DMS 273 (cell line): ENCODE data around the gene CHST5.

Experiments
- DNase-seq: peaks from one replicate; lab custom pipeline; 2025; ENCODE audit not compliant: unreplicated experiment; lab: John Stamatoyannopoulos, UW

Gene CHST5

DNA sequence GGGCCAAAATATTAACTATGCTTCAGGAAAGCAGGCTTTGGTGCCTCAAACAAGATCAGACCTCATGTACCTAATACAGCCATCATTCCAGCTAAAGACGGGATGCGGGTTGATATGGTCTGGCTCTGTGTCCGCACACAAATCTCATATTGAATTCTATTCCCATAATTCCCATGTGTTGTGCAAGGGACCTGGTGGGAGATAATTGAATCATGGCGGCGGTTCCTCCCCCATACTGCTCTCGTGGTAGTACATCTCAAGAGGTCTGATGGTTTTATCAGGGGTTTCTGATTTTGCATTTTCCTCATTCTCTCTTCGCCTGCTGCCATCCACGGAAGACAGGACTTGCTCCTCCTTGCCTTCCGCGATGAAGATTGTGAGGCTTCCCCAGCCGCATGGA is 21.6 kb downstream of the CHST5 start:
- no peak for DNase-seq

DNA sequence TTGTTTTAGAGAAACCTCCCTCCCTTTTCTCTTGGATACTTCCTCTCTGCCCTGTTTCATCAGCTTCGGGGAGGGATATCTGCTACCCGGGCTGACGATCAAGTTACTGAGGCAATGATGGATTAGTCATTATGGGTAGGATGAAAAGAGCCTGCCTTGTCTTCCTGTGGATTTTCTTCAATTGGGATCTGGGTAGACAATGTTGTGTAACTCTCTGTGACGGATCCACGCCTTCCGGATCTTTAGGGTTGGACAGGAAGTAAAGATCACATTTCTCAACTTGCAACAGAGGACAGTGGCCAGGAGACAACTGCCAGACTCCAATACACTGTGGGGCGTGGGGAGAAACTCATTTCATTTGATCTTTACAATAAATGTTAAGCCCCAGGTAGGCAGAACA is 29.3 kb downstream of the CHST5 start:
- no peak for DNase-seq

DNA sequence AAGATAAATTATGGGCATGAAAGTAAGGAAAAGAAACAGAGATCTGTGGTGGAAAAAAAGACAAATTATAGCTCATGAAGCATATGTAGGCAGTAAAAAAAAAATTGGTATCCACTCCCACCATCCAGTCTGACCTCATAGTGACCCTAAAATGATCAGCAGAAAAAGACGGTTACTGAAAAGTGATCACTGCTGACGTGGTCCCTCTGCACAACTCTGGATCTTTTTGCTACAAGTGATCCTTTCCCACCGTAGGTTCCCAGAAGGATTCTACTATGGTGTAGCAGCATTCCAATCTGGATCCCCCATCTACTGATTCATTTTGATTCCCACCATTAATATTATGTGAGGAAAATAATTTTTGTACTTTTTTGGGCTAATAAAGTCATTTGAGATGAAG is 29.8 kb downstream of the CHST5 start:
- no peak for DNase-seq

DNA sequence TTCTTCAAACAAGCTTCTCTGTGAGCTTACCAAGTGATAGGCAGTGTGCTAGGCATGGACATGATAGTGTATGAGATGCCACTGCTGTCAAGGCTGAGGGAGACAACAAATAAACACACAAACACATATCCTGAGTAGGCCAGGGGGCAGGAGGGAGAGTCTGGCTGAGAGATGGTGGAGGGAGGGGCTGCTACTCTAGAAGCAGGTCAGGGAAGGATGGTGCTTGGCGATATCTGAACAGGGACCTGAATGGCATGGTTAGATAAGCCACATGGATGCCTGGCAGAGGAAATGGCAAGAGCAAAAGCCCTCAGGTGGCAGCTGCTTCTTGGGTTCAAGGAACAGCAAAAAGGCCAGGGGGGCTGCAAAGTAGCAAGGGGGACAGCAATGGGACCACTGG is 32.1 kb downstream of the CHST5 start:
- no peak for DNase-seq

DNA sequence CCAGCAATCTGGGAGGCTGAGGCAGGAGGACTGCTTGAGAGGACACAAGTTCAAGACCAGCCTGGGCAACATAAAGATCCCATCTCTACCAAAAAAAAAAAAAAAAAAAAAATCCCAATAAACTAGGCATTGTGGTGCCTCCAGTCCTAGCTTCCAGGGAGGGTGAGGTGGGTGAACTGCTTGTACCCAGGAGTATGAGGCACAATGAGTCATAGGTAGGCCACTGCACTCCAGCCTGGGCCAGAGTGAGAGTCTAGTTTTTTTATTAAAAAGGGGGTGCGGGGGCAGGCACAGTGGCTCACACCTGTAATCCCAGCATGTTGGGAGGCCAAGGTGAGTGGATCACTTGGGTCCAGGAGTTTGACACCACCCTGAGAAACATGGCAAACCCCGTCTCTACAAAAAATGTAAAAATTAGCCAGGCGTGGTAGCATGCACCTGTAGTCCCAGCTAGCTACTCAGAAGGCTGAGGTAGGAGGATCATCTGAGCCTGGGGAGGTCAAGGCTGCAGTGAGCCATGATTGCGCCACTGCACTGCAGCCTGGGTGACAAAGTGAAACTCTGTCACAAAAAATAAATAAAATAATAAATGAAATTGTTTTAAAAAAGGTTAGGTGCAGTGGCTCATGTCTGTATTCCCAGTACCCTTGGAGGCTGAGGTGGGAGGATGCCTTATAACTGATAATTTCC is 32.8 kb downstream of the CHST5 start:
- no peak for DNase-seq

DNA sequence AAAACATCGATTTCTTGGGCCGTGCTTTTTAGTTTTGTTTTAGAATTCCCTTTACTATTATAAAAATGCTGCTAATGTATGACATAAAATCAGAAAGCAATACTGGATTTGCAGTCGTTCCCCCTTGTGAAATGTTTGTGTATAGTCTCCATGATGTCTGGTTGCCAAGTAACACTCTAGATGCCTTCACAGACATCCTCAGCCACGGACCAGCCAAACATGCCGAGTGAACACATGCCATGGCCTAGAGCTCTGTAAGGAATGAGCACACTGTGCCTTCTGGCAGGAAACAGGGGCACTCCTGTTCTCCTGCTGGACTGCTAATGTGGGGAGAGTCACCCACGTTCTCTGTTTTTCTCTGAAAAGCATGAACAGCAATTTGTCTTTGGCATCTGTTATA is 34.1 kb downstream of the CHST5 start:
- peak; percentile 56 for DNase-seq

DNA sequence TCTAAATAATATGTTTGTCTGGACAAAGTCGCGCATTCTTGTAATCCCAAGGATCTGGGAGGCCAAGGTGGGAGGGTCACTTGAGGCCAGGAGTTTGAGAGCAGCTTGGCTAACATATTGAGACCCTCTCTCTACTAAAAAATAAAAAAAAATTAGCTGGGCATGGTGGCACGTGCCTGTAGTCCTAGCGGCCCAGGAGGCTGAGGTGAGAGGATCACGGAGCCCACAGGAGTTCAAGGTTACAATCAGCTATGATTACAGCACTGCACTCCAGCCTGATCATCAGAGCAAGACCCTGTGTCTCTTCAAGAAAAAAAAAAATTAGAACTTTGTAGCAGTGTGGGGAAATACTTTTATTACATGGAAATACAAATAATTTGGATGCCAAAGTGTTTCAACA is 34.5 kb downstream of the CHST5 start:
- no peak for DNase-seq

DNA sequence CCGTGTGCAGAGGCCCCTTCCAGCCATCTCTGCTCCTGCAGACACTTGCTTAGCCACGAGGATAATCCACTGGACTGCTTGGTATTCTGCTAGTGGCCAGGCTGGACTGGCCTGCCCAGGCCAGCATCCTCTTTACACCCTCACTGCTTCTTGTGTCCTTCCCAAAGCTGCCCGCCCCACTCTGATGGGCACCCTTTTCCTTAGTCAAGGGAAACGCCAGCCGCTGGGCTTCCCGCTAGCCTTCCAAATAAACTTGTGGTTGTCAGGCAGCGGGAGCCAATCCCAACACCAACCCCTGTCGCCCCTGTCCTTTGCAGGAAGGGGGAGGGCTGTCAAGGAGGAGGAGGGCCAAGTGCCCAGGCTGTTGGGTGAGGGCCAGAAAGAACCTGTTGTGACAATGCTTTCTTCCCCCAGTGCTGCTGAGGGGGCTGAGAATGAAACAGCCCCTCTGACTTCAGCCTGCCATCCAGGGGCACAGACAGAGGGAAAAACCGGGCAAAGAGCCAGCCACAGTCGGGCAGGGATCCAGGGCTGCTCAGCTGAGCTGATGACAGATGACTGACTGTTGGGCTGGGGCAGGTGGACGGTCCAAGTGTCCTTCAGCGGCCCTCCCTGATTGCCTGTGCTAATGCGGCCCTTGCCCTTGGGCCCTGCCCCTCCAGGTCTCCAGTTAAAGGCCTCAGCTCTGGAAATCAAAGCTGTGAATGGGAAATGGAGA is 37.1 kb downstream of the CHST5 start:
- peak; percentile 81 for DNase-seq

DNA sequence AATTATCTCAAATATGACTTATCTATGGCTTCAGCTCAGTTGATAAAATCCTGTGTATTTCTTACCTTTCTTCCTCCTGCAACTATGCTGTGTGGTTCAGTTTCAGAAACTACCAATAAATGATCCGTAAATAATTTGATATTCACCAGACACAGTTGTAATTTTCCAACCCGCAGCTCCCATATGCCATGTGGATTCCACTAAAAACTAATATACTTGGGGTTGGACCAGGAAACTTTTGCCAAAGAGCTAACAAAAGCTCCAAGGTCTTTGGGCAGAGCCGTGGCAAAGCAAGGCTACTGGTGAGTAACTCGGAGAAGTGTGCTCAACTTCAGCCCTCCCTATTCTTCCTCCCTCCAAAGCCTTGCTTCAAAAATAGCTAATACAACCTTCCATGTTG is 38.4 kb downstream of the CHST5 start:
- DNase-seq = peak; percentile 67

DNA sequence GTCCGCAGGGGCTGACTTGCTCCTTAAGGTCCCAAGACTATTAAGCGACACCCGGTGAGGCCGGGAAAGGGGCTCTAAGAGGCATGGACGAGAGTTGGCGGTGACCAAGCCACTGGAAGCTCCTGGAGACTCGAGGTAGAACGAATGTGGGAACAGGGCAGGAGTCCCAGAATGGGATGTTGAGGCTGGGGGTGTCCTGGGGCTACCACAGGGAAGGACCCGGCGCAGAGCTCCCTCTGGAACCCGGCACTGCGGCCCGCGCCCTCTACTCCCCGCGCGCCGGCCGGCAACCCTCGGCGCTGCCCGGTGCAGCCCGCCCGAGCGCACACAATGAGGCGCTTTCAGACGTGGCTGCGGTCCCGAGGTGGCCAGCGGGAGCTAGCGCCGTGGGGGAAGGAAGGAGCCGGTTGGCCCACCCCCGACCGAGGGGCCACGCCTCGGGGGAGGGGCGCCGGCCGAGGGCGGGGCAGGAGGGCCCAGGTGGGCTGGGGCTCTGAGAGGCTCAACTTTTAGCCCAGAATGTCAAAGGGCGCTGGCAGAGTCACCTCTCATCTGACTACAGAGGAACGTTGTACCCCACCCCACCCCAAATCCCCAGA is 40.7 kb downstream of the CHST5 start, which contains the start of gene CHST6:
Gene CHST6 (minus strand): TSS at position 366 of the 599 bp plus-strand sequence. CDS start 15,613 bp downstream, outside the sequence.
- peak; percentile 78 for DNase-seq

DNA sequence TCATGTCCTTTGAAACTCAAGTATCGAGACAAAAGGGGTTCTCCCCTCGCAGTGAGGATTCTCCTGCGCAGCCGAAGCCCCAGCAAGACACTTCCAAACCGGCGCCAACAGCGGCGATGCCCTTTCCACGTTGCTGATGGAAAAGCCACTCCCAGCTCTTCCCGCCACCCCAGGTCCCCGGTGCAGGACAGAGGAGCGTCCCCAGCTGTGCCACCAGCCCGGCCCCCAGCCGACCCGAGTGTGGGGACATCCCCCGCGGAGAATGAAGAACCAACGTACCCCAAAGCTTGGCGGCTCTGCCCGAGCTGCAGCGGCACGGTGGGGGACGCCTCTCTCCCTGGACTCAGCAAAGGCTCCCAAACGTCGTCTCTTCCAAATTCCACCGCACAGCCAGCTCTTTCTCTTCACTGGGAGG is 41.2 kb downstream of the CHST5 start:
- peak; percentile 47 for DNase-seq

DNA sequence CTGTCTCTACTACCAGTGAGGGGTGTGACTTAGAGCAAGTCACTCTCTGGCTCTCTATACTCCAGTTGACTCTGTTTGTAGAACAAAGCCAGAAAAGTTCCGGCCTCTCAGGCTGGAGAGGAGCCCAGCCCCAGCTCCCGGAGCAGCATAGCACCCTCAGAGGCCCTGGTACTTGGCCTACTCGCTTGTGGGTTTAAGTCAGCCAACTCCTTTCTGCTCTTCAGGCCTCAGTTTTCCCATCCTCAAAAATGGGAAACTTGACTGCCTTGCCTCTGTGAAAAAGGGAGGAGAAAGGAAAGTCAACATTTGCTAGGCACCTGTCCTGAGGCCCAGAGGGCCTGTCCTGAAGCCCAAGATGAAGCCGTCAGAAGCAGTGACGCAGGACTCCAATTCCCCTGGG is 41.7 kb downstream of the CHST5 start:
- DNase-seq = no peak

DNA sequence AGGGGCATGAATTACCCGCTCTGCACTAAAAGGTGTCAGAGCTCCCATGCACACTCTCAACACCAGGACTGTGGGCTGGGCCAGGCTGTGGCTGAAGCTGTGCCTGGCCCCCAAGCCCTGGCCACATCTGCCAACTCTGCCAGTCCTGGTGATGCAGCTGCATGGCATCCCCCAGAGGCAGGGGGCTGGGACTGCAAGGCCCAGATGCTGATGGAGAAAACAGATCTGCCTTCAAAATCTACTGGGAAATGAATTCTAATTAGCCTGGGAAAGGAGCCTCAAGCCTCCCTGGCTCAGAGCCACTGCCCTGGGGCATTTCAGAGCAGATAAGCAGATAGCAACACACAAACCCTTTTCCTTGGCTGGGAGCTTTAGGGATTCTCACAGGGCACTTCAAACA is 44.0 kb downstream of the CHST5 start:
- peak; percentile 95 for DNase-seq

DNA sequence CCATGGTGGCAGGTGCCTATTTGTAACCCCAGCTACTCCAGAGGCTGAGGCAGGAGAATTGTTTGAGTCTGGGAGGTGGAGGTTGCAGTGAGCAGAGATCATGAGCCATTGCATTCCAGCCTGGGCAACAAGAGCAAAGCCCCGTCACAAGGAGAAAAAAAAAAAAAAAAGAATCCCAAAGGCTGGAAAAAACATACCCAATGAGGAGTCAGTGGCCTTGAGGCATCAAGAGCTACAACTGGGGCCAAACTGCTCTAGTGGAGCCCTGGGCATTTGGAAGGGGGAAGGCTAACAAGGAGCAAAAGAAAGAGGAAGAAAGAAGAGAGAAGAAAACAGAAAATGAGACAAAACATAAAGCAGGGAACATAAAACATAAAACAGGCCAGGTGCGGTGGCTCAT is 47.6 kb downstream of the CHST5 start:
- DNase-seq = no peak

DNA sequence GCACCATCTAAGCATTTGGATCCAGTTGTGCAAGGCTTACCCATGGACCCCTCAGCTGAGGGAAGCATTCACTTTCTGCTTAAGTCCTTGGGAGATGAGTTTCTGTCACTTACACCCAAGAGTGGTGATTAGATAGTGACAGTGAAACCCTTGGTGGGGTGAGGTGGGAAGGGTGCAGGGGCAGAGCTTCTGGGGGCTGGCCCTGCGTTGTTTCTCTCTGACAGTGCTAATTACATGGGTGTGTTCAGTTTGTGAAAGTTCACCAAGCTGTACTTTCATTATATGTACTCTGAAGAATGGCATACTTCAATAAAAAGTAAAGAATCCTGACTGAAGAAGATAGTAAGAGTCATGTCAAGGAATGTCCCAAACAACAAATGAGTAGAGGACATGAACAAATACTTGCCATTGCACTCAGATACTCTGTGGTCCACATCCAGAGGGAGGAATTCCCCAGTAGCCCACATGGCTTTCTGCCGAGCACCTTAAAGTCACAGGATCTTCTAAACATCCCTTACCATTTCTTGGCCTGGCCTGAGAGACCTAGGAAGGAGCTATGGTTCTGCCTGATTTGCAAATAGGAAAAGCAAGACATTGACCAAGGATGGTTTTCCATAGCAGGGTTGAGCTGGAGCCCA is 49.1 kb downstream of the CHST5 start:
- DNase-seq = no peak

DNA sequence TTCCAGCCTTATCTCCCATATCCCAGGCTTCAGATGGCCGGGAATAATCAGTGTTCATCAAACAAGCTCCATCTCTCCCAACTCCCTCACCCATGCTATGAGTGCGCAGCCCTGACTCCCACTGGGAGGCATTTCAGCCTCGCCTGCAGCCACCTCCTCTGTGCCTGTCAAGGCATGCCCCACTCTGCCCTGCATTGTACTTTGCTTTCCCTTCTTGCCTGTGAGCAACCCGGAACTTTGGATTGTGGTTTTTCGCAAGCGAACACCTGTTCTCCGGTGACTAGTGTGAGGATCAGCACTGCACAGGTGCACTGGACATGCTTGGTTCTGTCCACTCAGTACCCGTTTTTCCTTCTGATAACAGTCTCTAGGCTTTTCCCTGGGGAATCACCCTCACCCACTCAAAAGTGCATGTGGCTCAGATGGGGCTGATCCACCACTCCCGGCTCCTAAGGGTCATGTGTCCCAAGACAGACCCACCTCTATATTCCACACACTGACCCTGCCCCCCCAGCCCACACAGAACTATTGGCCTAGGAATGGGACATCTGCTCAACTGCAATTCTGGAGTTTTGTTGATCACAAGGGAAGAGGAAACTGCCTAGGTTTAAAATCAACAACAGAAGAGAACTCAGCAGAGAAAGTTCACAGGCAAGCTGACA is 49.8 kb downstream of the CHST5 start:
- DNase-seq = peak; percentile 59

DNA sequence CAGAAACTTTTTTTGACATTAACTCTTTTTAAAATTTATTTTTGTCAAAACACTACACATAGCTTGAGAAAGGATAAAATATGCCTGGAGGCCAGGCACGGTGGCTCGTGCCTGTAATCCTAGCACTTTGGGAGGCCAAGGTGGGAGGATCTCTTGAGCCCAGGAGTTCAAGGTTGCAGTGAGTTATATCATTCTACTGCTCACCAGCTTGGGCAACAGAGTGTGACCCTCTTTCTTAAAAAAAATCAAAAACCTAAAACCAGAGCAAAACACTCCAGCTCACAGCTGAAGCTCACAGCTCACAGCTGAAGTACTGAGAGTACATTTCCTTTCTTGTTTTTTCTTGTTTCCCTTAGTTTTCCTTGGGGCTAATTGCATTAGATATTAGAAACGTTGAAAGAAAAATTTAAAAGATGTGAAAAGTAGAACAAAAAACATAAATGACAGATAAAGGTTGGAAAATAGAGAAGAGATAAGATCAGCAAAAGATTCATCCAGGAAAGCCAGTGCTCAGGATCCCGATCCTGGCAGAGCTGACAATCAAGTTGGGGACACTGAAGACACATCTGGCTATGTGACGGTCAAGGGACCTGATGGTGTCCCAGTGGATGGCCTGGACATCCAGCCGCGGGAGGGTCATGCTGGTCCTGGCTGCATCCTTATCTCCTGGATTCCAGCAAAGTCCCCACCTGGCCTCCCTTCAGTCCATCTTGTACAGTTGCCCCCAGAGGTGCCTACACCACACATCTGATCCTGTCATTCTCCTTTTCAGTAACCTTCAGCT is 50.5 kb downstream of the CHST5 start:
- DNase-seq = no peak

DNA sequence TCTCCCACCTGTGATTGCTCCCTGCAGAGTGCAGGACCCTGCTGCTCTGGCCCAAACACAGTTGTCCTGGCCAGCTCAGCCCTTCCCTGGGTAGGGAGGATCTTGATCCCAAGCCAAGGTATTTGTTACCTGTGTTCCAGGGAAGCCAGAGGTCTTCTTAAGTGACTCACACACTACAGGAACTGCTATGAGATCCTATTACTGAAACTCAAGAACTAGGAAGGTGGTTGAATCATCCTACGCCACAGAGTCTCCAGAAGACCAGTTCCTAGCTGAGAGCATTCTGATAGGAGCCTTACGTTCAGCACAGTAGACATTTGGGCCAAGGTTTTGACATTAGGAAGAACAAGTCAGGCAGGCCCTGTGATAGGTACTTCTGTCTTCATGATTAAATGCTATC is 52.7 kb downstream of the CHST5 start:
- DNase-seq = no peak

DNA sequence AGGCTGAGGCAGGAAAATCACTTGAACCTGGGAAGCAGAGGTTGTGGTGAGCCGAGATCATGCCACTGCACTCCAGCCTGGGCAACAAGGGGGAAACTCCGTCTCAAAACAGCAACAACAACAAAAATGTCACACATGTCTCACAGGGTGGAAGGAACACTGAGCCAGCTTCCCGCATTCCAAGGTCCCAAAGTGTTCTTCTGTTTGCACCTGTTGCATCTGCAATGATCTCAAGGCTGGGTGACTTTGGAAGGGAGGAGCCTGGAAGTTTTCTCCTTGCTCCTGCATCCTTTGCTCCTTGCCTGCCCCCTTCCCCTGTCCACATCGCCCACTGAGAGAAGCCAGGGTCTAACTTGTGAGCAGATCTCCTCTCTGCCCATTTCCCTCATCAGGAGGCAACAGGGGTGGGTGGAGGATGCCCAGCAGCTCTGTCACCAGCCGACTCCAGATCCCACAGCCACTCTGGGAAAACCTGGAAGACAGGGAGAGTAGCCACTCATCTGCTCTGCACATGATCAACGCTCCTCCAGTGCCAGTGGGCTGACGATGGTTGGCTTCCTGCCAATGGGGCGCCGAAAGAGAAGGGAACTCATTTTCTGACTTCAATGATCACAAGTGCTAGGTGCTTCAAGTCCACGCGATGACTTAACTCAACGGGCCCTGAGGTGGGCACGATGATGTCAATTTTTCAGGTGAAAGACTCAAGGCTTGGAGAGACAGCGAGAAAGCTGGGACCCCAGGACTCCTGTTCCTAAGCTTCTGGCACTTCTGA is 53.3 kb downstream of the CHST5 start:
- DNase-seq = peak; percentile 29

DNA sequence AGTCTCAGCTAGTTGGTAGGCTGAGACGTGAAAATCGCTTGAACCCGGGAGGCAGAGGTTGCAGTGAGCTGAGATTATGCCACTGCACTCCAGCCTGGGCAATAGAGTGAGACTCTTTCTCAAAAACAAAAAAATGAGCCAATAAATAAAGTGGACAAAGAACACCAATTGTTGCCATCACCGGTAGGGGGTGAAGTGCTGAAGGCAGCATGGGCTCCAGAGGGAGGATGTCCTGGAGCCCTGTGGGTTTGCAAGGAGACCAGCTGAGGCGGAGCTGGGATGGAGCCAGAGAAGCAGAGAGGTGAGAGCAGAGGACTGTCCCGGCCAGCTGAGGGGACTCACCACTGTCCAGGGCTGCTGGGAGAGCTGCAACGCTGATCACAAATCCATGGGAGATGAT is 54.4 kb downstream of the CHST5 start:
- peak; percentile 46 for DNase-seq
